Measurements from ENCODE around the gene KIAA1755.

DNA sequence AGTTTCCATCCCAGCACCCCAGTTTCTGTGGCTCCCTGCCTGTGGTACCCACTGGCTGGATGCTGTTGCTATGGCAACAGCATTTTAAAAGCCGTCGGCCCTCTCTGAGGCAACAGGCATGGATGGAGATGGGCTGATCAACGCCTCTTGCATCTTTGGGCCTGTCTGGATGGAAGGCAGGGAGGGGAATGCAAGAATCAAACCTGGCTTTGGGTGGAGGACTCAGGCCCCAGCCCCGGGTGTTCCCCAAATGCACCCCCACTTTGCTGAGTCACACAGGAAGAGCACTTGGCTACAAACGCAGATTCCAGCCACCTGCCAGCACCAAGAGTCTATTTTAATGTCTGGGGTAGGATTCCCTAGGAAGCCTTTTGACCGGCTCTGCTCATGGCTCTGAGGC lies 49.8 kb downstream of the KIAA1755 start:
- TF ChIP-seq, protein P1, sequence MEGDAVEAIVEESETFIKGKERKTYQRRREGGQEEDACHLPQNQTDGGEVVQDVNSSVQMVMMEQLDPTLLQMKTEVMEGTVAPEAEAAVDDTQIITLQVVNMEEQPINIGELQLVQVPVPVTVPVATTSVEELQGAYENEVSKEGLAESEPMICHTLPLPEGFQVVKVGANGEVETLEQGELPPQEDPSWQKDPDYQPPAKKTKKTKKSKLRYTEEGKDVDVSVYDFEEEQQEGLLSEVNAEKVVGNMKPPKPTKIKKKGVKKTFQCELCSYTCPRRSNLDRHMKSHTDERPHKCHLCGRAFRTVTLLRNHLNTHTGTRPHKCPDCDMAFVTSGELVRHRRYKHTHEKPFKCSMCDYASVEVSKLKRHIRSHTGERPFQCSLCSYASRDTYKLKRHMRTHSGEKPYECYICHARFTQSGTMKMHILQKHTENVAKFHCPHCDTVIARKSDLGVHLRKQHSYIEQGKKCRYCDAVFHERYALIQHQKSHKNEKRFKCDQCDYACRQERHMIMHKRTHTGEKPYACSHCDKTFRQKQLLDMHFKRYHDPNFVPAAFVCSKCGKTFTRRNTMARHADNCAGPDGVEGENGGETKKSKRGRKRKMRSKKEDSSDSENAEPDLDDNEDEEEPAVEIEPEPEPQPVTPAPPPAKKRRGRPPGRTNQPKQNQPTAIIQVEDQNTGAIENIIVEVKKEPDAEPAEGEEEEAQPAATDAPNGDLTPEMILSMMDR (IDR thresholded peaks at IDR 0.05) = no peak
- no peak for TF ChIP-seq EZH2 (IDR thresholded peaks at IDR 0.05)
- TF ChIP-seq EZH2phosphoT487 (IDR thresholded peaks at IDR 0.05) = no peak

Measured in neural progenitor cell (in vitro differentiated cells).